Keratinocyte (primary cell): ENCODE results near the gene ATP8A2. TPM values are rescaled to one million over a fixed set of nuclear protein-coding genes. Genes with fewer than 3 reads are reported as not detected.

ENCODE experiments used
- DNase-seq: peaks from one replicate; pipeline ENCODE4 v3.0.0-alpha.2; 2011; ENCODE audit warnings: low read depth, missing footprints, low spot score
- FAIRE-seq: peaks from 2 replicates; lab custom pipeline; 2011; peaks lifted over from hg19 to GRCh38; lab: Jason Lieb, UNC
- H2AFZ ChIP-seq: 2 replicates; pipeline ENCODE4 v1.6.0; 2012; ENCODE audit warnings: low read length, control low read depth, inconsistent platforms; ENCODE audit not compliant: control insufficient read depth
- H3K27ac ChIP-seq: 2 replicates; pipeline ENCODE4 v1.5.1; 2011; ENCODE audit warnings: low read length; ENCODE audit not compliant: control insufficient read depth, insufficient read depth
- H3K27me3 ChIP-seq: 3 replicates; pipeline ENCODE4 v1.6.0; 2011; ENCODE audit warnings: low read length; ENCODE audit not compliant: control insufficient read depth, insufficient read depth; ENCODE audit errors: extremely low read depth
- H3K36me3 ChIP-seq, 2 experiments: 2 replicates in 1 of 2; 3 replicates in 1 of 2; pipeline ENCODE4 v1.5.1; 2011; ENCODE audit warnings: low read length in 2 of 2, mild to moderate bottlenecking in 1 of 2; ENCODE audit not compliant: control insufficient read depth in 2 of 2, insufficient read depth in 2 of 2; ENCODE audit errors: extremely low read depth in 1 of 2
- H3K4me1 ChIP-seq: 3 replicates; pipeline ENCODE4 v1.5.1; 2011; ENCODE audit warnings: low read length; ENCODE audit not compliant: control insufficient read depth, insufficient read depth; ENCODE audit errors: extremely low read depth
- H3K4me2 ChIP-seq: 3 replicates; pipeline ENCODE4 v1.6.0; 2011; ENCODE audit warnings: low read depth, low read length; ENCODE audit not compliant: control insufficient read depth, insufficient read depth; ENCODE audit errors: extremely low read depth
- H3K4me3 ChIP-seq, 3 experiments: fragments of 200-600 bp in 1 of 3; sonication (generic) in 1 of 3; 2 replicates in 2 of 3; 3 replicates in 1 of 3; pipeline ENCODE4 v1.5.1; 2011 to 2016; ENCODE audit warnings: low read length in 3 of 3, mild to moderate bottlenecking in 3 of 3, control low read depth in 2 of 3, inconsistent platforms in 1 of 3, low read depth in 1 of 3, mixed read lengths in 1 of 3, mixed run types in 1 of 3, moderate library complexity in 1 of 3; ENCODE audit not compliant: control insufficient read depth in 2 of 3, insufficient read depth in 2 of 3; ENCODE audit errors: extremely low read depth in 1 of 3
- H3K79me2 ChIP-seq: 2 replicates; pipeline ENCODE4 v1.6.0; 2012; ENCODE audit warnings: low read length; ENCODE audit not compliant: control insufficient read depth, insufficient read depth
- H3K9ac ChIP-seq: 3 replicates; pipeline ENCODE4 v1.6.0; 2011; ENCODE audit warnings: low read length; ENCODE audit not compliant: control insufficient read depth, insufficient read depth; ENCODE audit errors: extremely low read depth
- H3K9me1 ChIP-seq: 3 replicates; pipeline ENCODE4 v1.6.0; 2011; ENCODE audit warnings: low read length; ENCODE audit not compliant: control insufficient read depth, insufficient read depth; ENCODE audit errors: extremely low read depth
- H3K9me3 ChIP-seq: 2 replicates; pipeline ENCODE4 v1.5.1; 2012; ENCODE audit warnings: low read depth, low read length; ENCODE audit not compliant: control insufficient read depth
- H4K20me1 ChIP-seq: 3 replicates; pipeline ENCODE4 v1.6.0; 2011; ENCODE audit warnings: low read length; ENCODE audit not compliant: control insufficient read depth, insufficient read depth; ENCODE audit errors: extremely low read depth
- CTCF ChIP-seq, 3 experiments: IDR thresholded peaks in 1 of 3; conservative IDR thresholded peaks in 1 of 3; optimal IDR thresholded peaks in 1 of 3; 2 replicates in 2 of 3; 3 replicates in 1 of 3; pipeline versions ENCODE3 to v1.5.1; 2011; ENCODE audit warnings: low read length in 3 of 3, mild to moderate bottlenecking in 3 of 3, moderate library complexity in 2 of 3, control low read depth in 1 of 3, inconsistent platforms in 1 of 3; ENCODE audit not compliant: insufficient read depth in 2 of 3; ENCODE audit errors: extremely low read depth in 1 of 3
- EZH2 ChIP-seq: IDR thresholded peaks from one replicate; pipeline ENCODE4 v1.6.1; 2012; ENCODE audit warnings: inconsistent platforms, mild to moderate bottlenecking, low read length, moderate library complexity
- dilution Hi-C: fragments of 300-500 bp; cut with MboI; formaldehyde crosslinking; loops from one replicate; pipeline ENCODE4 v1.7.0; 2020; ENCODE audit warnings: low sequenced_read_pairs; ENCODE audit not compliant: extremely low pct_ligation_motif_present
- polyA plus RNA-seq, 5 experiments: library from polyadenylated mRNA; depleted of rRNA in 3 of 5; stranded (reverse) in 3 of 5; stranded (forward) in 1 of 5; unstranded in 1 of 5; fragments of >200 nt; gene quantifications; 1 replicate in 1 of 5; 2 replicates in 3 of 5; 3 replicates in 1 of 5; pipeline versions ENCODE4 v1.2.1 to v1.2.3, GENCODE V29; 2011 to 2012; ENCODE audit warnings: missing spikeins in 2 of 5, low read depth in 1 of 5, low replicate concordance in 1 of 5

ATP8A2 gene
- polyA plus RNA-seq, 1 donor (not counting 4 experiments of a cell fraction or from before 2014, with no cell fraction given): 0.16 TPM

- Histone ChIP-seq H3K4me2 (no peak overlapping the region), H4K20me1 (no peaks in the 10 kb centered on the region), H3K79me2 (no peaks in the 10 kb centered on the region), H3K9ac (no peak overlapping the region), H3K27me3 (no peaks in the 10 kb centered on the region), H3K9me1 (no peaks in the 10 kb centered on the region), H3K27ac (no peak overlapping the region), H3K36me3 (no peaks in the 10 kb centered on the region), H3K9me3 (no peaks in the 10 kb centered on the region), H3K4me1 (peaks cover 9% of the 10 kb centered on the region), H3K4me3 (no peak overlapping the region), H2AFZ (no peak overlapping the region)
- dilution Hi-C loops: no loop called here
- DNase-seq (no peak), FAIRE-seq (no peak)
- TF ChIP-seq EZH2: no peak
- TF ChIP-seq CTCF (optimal IDR thresholded peaks at IDR 0.05 in 1 of 3, IDR thresholded peaks at IDR 0.05 in 1 of 3, conservative IDR thresholded peaks at IDR 0.05 in 1 of 3; ENCODE audit: extremely low read depth in 1 of 3, insufficient read depth in 2 of 3, low read length in 3 of 3): no peak
Observed at GRCh38 chr13:25928941-25929505, 557.2 kb downstream of the ATP8A2 start.

GRCh38 chr13:25929816-25930215, 558.0 kb downstream of the ATP8A2 start:
- no peaks in the 10 kb centered on the region for H3K27me3 ChIP-seq
- FAIRE-seq: no peak
- no peak overlapping the region for H3K27ac ChIP-seq
- no peak overlapping the region for H3K4me2 ChIP-seq
- H3K4me3 ChIP-seq: no peak overlapping the region
- H3K9me3 ChIP-seq: no peaks in the 10 kb centered on the region
- TF ChIP-seq CTCF (optimal IDR thresholded peaks at IDR 0.05 in 1 of 3, IDR thresholded peaks at IDR 0.05 in 1 of 3, conservative IDR thresholded peaks at IDR 0.05 in 1 of 3; ENCODE audit: extremely low read depth in 1 of 3, insufficient read depth in 2 of 3, low read length in 3 of 3) (no peak), EZH2 (no peak)
- no peaks in the 10 kb centered on the region for H3K79me2 ChIP-seq
- no peak overlapping the region for H3K9ac ChIP-seq
- no peaks in the 10 kb centered on the region for H3K36me3 ChIP-seq
- H3K4me1 ChIP-seq: peaks cover 9% of the 10 kb centered on the region
- H3K9me1 ChIP-seq: no peaks in the 10 kb centered on the region
- no peaks in the 10 kb centered on the region for H4K20me1 ChIP-seq
- DNase-seq: no peak
- no peak overlapping the region for H2AFZ ChIP-seq
- dilution Hi-C loops: no loop called here
